Naive B cell (primary cell): ENCODE data around the gene SEL1L. TPM values are rescaled to one million over a fixed set of nuclear protein-coding genes. Genes with fewer than 3 reads are reported as not detected.

ENCODE experiments used
- ATAC-seq, 2 donors: fragments of 150-1000 bp; cut with Tn5 transposase; 2 replicates each; pipeline ENCODE4 v1.10.0; 2021; ENCODE audit warnings: low read depth in 2 of 2, mild to moderate bottlenecking in 2 of 2, moderate library complexity in 2 of 2
- DNase-seq: peaks from one replicate; pipeline ENCODE4 v3.0.0; 2022
- H3K27ac Mint-ChIP-seq, 6 donors: one replicate each; pipeline ENCODE4 v1.8.0; 2020 to 2022; ENCODE audit warnings: mild to moderate bottlenecking in 6 of 6, mixed read lengths in 6 of 6, moderate library complexity in 5 of 6, inconsistent platforms in 2 of 6
- H3K27me3 Mint-ChIP-seq, 3 donors: one replicate each; pipeline ENCODE4 v1.8.0; 2021 to 2022; ENCODE audit warnings: mixed read lengths in 3 of 3, mild to moderate bottlenecking in 1 of 3
- H3K36me3 Mint-ChIP-seq, 2 donors: one replicate each; pipeline ENCODE4 v1.8.0; 2020 to 2022; ENCODE audit warnings: mixed read lengths in 2 of 2, inconsistent platforms in 1 of 2, mild to moderate bottlenecking in 1 of 2
- H3K4me1 Mint-ChIP-seq, 3 donors: one replicate each; pipeline ENCODE4 v1.8.0; 2020 to 2022; ENCODE audit warnings: mixed read lengths in 3 of 3, inconsistent platforms in 1 of 3, mild to moderate bottlenecking in 1 of 3, moderate library complexity in 1 of 3
- H3K4me3 Mint-ChIP-seq, 8 donors: one replicate each; pipeline ENCODE4 v1.8.0; 2020 to 2022; ENCODE audit warnings: mild to moderate bottlenecking in 8 of 8, mixed read lengths in 8 of 8, moderate library complexity in 8 of 8, inconsistent platforms in 2 of 8
- H3K9me3 Mint-ChIP-seq, 7 donors: one replicate each; pipeline ENCODE4 v1.8.0; 2020 to 2022; ENCODE audit warnings: mixed read lengths in 7 of 7, mild to moderate bottlenecking in 5 of 7, inconsistent platforms in 2 of 7, moderate library complexity in 1 of 7
- polyA plus RNA-seq, 6 donors: library from polyadenylated mRNA; unstranded; fragments of 300-500 nt; fragmentation: Illumina TruSeq; gene quantifications; one replicate each; pipeline ENCODE4 v1.2.3, GENCODE V29; 2021; ENCODE audit warnings: low read depth in 6 of 6

SEL1L gene
- polyA plus RNA-seq, 6 donors from 2014 or later: 11.6 to 22.5 (median 15.5) TPM

GRCh38 chr14:81447021-81447764 is 86.5 kb downstream of the SEL1L start:
- ATAC-seq: no peak
- no peak for DNase-seq
- no peaks in the 10 kb centered on the region for H3K4me1 Mint-ChIP-seq
- peaks cover 34 to 50% (median 39%) of the 10 kb centered on the region in 3 donors for H3K27me3 Mint-ChIP-seq
- H3K4me3 Mint-ChIP-seq: no peak overlapping the region
- peaks cover 0 to 8% (median 0%) of the 10 kb centered on the region in 7 donors for H3K9me3 Mint-ChIP-seq
- peaks cover 0 to 7% of the 10 kb centered on the region in 2 donors for H3K36me3 Mint-ChIP-seq
- H3K27ac Mint-ChIP-seq: no peak overlapping the region

GRCh38 chr14:81446279-81447007 is 87.2 kb downstream of the SEL1L start:
- no peak overlapping the region for H3K27ac Mint-ChIP-seq
- DNase-seq: no peak
- H3K36me3 Mint-ChIP-seq: peaks cover 0 to 7% of the 10 kb centered on the region in 2 donors
- peaks cover 39 to 54% (median 45%) of the 10 kb centered on the region in 3 donors for H3K27me3 Mint-ChIP-seq
- no peak for ATAC-seq
- H3K4me3 Mint-ChIP-seq: no peak overlapping the region
- no peaks in the 10 kb centered on the region for H3K4me1 Mint-ChIP-seq
- peaks cover 0 to 6% (median 0%) of the 10 kb centered on the region in 7 donors for H3K9me3 Mint-ChIP-seq

- Mint-ChIP-seq H3K36me3 (no peaks in the 10 kb centered on the region), H3K27ac (peak overlapping the region in 1 of 6 donors; percentile 61), H3K4me1 (peaks cover 6 to 8% (median 7%) of the 10 kb centered on the region in 3 donors), H3K27me3 (peaks cover 43 to 76% (median 59%) of the 10 kb centered on the region in 3 donors), H3K9me3 (peaks cover 0 to 6% (median 0%) of the 10 kb centered on the region in 7 donors), H3K4me3 (no peak overlapping the region)
- no peak for ATAC-seq
- no peak for DNase-seq
These were observed 92.0 kb downstream of the SEL1L start for GRCh38 chr14:81441626-81442134.

- peaks cover 51 to 83% (median 65%) of the 10 kb centered on the region in 3 donors for H3K27me3 Mint-ChIP-seq
- peaks cover 0 to 5% (median 0%) of the 10 kb centered on the region in 7 donors for H3K9me3 Mint-ChIP-seq
- H3K4me1 Mint-ChIP-seq: peaks cover 12 to 13% (median 13%) of the 10 kb centered on the region in 3 donors
- H3K4me3 Mint-ChIP-seq: no peak overlapping the region
- DNase-seq (no peak), ATAC-seq (no peak)
- H3K27ac Mint-ChIP-seq: no peak overlapping the region
- H3K36me3 Mint-ChIP-seq: no peaks in the 10 kb centered on the region
These were observed 93.6 kb downstream of the SEL1L start for GRCh38 chr14:81440041-81440440.

GRCh38 chr14:81437244-81437643 is 96.4 kb downstream of the SEL1L start:
- DNase-seq (no peak), ATAC-seq (no peak)
- H3K36me3 Mint-ChIP-seq: no peaks in the 10 kb centered on the region
- H3K4me3 Mint-ChIP-seq: peak overlapping the region; percentile 65 to 89 (median 82)
- no peak overlapping the region for H3K27ac Mint-ChIP-seq
- peaks cover 12 to 15% (median 13%) of the 10 kb centered on the region in 3 donors for H3K4me1 Mint-ChIP-seq
- peaks cover 65 to 88% (median 79%) of the 10 kb centered on the region in 3 donors for H3K27me3 Mint-ChIP-seq
- no peaks in the 10 kb centered on the region for H3K9me3 Mint-ChIP-seq

- Mint-ChIP-seq H3K27me3 (peaks cover 65 to 87% (median 78%) of the 10 kb centered on the region in 3 donors), H3K27ac (peak overlapping the region in 1 of 6 donors; percentile 43), H3K9me3 (no peaks in the 10 kb centered on the region), H3K36me3 (no peaks in the 10 kb centered on the region), H3K4me1 (peaks cover 12 to 15% (median 13%) of the 10 kb centered on the region in 3 donors), H3K4me3 (peak overlapping the region; percentile 65 to 89 (median 82))
- DNase-seq (peak; percentile 14), ATAC-seq (peak; percentile 46 to 56)
These were observed 97.1 kb downstream of the SEL1L start for GRCh38 chr14:81436296-81437138.

GRCh38 chr14:81435391-81436295 is 98.0 kb downstream of the SEL1L start:
- peak; percentile 62 to 64 for ATAC-seq
- Mint-ChIP-seq H3K4me1 (peaks cover 12 to 15% (median 13%) of the 10 kb centered on the region in 3 donors), H3K27me3 (peaks cover 69 to 78% (median 70%) of the 10 kb centered on the region in 3 donors), H3K36me3 (no peaks in the 10 kb centered on the region), H3K9me3 (no peaks in the 10 kb centered on the region), H3K4me3 (peak overlapping the region; percentile 83 to 95 (median 90)), H3K27ac (peak overlapping the region in 1 of 6 donors; percentile 39)
- peak; percentile 22 for DNase-seq

- H3K27ac Mint-ChIP-seq: peak overlapping the region in 1 of 6 donors; percentile 39
- peaks cover 71 to 72% (median 72%) of the 10 kb centered on the region in 3 donors for H3K27me3 Mint-ChIP-seq
These were observed 98.6 kb downstream of the SEL1L start for GRCh38 chr14:81435048-81435390.

GRCh38 chr14:81434230-81434629 is 99.4 kb downstream of the SEL1L start:
- H3K27ac Mint-ChIP-seq: peak overlapping the region in 1 of 6 donors; percentile 46
- DNase-seq (no peak), ATAC-seq (no peak)
- no peaks in the 10 kb centered on the region for H3K36me3 Mint-ChIP-seq
- peaks cover 12 to 15% (median 13%) of the 10 kb centered on the region in 3 donors for H3K4me1 Mint-ChIP-seq
- H3K4me3 Mint-ChIP-seq: peak overlapping the region in 3 of 8 donors; percentile 9 to 86 (median 59)
- no peaks in the 10 kb centered on the region for H3K9me3 Mint-ChIP-seq
- peaks cover 66 to 74% (median 69%) of the 10 kb centered on the region in 3 donors for H3K27me3 Mint-ChIP-seq

More at GRCh38 chr14:81435048-81435390, 98.6 kb downstream of the SEL1L start:
- DNase-seq (no peak), ATAC-seq (no peak)
- no peaks in the 10 kb centered on the region for H3K9me3 Mint-ChIP-seq
- peaks cover 12 to 15% (median 13%) of the 10 kb centered on the region in 3 donors for H3K4me1 Mint-ChIP-seq
- H3K36me3 Mint-ChIP-seq: no peaks in the 10 kb centered on the region
- H3K4me3 Mint-ChIP-seq: peak overlapping the region; percentile 83 to 95 (median 90)

GRCh38 chr14:81433378-81433777 is 100.3 kb downstream of the SEL1L start:
- no peaks in the 10 kb centered on the region for H3K9me3 Mint-ChIP-seq
- DNase-seq (no peak), ATAC-seq (no peak)
- no peak overlapping the region for H3K4me3 Mint-ChIP-seq
- H3K4me1 Mint-ChIP-seq: peaks cover 12 to 15% (median 13%) of the 10 kb centered on the region in 3 donors
- H3K27ac Mint-ChIP-seq: no peak overlapping the region
- no peaks in the 10 kb centered on the region for H3K36me3 Mint-ChIP-seq
- H3K27me3 Mint-ChIP-seq: peaks cover 58 to 69% (median 65%) of the 10 kb centered on the region in 3 donors

GRCh38 chr14:81432219-81432661 is 101.4 kb downstream of the SEL1L start:
- Mint-ChIP-seq H3K4me1 (peaks cover 11 to 14% (median 11%) of the 10 kb centered on the region in 3 donors), H3K27ac (no peak overlapping the region), H3K36me3 (no peaks in the 10 kb centered on the region), H3K9me3 (no peaks in the 10 kb centered on the region), H3K27me3 (peaks cover 57 to 69% (median 62%) of the 10 kb centered on the region in 3 donors), H3K4me3 (no peak overlapping the region)
- ATAC-seq: no peak
- no peak for DNase-seq

GRCh38 chr14:81430235-81430634 is 103.4 kb downstream of the SEL1L start:
- Mint-ChIP-seq H3K4me3 (no peak overlapping the region), H3K9me3 (peaks cover 0 to 4% (median 0%) of the 10 kb centered on the region in 7 donors), H3K36me3 (no peaks in the 10 kb centered on the region), H3K27ac (no peak overlapping the region), H3K4me1 (peaks cover under 1 to 4% (median 2%) of the 10 kb centered on the region in 3 donors), H3K27me3 (peaks cover 59 to 66% (median 60%) of the 10 kb centered on the region in 3 donors)
- DNase-seq (no peak), ATAC-seq (no peak)
